Neural progenitor cell (in vitro differentiated cells): ENCODE results near the gene TRMO.

Experiments
- EZH2 ChIP-seq: fragments of 200-600 bp; sonication (generic); IDR thresholded peaks from 2 replicates; pipeline ENCODE4 v1.6.1; 2017; ENCODE audit warnings: antibody characterized with exemption, mild to moderate bottlenecking, moderate library complexity
- EZH2phosphoT487 ChIP-seq: fragments of 200-600 bp; sonication (generic); IDR thresholded peaks from 2 replicates; pipeline ENCODE4 v1.6.1; 2017; ENCODE audit warnings: antibody characterized with exemption
- TF ChIP-seq, protein P1 (sequence below): fragments of 200-600 bp; sonication (generic); IDR thresholded peaks from 2 replicates; pipeline ENCODE4 v1.5.1; 2017; ENCODE audit warnings: antibody characterized with exemption, mild to moderate bottlenecking

DNA sequence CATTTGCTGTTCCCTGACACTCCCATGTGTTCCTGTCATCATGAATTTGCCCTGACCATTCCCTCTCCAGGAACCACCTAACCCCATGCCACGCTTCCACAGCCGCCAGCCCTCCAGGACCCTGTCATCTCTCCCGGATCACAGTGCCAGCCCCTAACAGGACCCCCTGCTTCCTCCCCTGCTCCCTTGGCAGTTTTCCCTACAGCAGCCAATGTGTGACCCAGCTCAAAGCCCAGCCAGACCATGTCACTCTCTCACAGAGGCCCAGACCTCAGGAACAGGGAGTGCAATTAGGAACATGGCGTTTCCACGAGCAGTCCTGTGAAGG is 61.2 kb downstream of the TRMO start:
- TF ChIP-seq, protein P1, sequence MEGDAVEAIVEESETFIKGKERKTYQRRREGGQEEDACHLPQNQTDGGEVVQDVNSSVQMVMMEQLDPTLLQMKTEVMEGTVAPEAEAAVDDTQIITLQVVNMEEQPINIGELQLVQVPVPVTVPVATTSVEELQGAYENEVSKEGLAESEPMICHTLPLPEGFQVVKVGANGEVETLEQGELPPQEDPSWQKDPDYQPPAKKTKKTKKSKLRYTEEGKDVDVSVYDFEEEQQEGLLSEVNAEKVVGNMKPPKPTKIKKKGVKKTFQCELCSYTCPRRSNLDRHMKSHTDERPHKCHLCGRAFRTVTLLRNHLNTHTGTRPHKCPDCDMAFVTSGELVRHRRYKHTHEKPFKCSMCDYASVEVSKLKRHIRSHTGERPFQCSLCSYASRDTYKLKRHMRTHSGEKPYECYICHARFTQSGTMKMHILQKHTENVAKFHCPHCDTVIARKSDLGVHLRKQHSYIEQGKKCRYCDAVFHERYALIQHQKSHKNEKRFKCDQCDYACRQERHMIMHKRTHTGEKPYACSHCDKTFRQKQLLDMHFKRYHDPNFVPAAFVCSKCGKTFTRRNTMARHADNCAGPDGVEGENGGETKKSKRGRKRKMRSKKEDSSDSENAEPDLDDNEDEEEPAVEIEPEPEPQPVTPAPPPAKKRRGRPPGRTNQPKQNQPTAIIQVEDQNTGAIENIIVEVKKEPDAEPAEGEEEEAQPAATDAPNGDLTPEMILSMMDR: no peak
- TF ChIP-seq EZH2: no peak
- TF ChIP-seq EZH2phosphoT487: no peak
